ENCODE data around the gene SLC9A8. TPM values are rescaled to one million over a fixed set of nuclear protein-coding genes. Genes with fewer than 3 reads are reported as not detected.

SLC9A8 gene
- total RNA-seq, 3 donors from 2014 or later = 15.9 to 26.9 (median 16.3) TPM

DNA sequence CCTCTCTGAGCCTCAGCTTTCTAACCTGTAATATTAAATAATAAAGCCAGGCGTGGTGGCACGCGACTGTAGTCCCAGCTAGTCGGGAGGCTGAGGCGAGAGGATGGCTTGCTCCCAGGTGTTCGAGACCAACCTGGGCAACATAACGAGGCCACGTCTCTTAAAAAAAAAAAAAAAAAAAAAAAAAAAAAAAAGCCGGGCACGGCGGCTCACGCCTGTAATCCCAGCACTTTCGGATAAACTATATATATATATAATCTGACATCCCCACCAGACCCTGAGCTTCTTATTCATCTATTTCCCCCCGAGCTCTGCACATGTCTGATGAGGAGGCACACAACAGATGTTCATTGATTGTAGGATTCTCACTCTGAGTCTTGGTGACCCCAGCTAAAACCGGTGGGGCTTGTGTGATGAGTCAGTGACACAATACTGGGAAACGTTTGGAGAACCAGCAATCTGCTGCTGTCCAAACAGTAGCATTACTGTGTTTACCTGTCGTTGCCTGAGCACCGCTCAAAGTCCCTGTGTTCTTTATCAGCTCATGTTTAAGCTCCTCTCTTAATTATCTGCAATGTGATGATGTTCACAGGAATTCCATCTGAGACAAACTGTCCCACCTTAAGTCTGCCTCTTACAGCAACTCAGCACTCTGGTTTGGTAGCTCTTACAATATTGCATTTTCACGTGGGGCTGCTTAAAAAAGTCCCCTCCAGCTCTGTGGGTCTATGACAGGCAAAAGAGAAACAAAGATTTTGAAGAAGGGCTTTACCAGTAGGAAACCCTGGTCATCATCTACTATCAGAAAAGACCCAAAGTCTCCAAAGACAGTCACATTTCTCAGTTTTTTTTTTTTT, 103.7 kb downstream of the SLC9A8 start:
- intact Hi-C loops (cut with DNase I, micrococcal nuclease) = no loop called here
- no peaks in the 10 kb centered on the region for H3K36me3 ChIP-seq (ENCODE audit: low read depth)
- DNase-seq (peak in 2 of 3 donors; percentile 60 to 78), ATAC-seq (peak; percentile 83)
- TF ChIP-seq, protein P1, sequence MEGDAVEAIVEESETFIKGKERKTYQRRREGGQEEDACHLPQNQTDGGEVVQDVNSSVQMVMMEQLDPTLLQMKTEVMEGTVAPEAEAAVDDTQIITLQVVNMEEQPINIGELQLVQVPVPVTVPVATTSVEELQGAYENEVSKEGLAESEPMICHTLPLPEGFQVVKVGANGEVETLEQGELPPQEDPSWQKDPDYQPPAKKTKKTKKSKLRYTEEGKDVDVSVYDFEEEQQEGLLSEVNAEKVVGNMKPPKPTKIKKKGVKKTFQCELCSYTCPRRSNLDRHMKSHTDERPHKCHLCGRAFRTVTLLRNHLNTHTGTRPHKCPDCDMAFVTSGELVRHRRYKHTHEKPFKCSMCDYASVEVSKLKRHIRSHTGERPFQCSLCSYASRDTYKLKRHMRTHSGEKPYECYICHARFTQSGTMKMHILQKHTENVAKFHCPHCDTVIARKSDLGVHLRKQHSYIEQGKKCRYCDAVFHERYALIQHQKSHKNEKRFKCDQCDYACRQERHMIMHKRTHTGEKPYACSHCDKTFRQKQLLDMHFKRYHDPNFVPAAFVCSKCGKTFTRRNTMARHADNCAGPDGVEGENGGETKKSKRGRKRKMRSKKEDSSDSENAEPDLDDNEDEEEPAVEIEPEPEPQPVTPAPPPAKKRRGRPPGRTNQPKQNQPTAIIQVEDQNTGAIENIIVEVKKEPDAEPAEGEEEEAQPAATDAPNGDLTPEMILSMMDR (IDR thresholded peaks at IDR 0.05) = no peak
- peaks cover 29% of the 10 kb centered on the region for H3K4me1 ChIP-seq (ENCODE audit: low read depth)
- H3K4me3 ChIP-seq = peak overlapping the region; percentile 100
- H3K9me3 ChIP-seq = no peaks in the 10 kb centered on the region

DNA sequence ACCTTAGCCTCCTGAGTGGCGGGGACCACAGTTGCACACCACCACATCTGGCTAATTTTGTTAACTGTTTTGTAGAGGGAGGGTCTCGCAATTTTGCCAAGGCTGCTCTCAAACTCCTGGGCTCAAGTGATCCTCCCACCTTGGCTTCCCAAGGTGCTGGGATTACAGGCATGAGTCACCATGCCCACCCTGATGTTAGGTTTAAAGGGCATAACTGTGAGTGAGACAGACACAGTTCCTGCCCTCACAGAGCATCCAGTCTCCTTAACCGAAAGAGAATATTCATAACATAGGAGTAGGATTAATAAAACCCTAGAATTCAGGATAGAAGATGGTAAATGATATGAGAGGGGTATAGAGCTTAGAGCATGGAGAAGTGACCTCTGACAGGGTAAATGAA, 105.8 kb downstream of the SLC9A8 start:
- Histone ChIP-seq H3K4me3 (no peak overlapping the region), H3K4me1 (ENCODE audit: low read depth) (peaks cover 16% of the 10 kb centered on the region), H3K9me3 (no peaks in the 10 kb centered on the region), H3K36me3 (ENCODE audit: low read depth) (no peaks in the 10 kb centered on the region)
- ATAC-seq (no peak), DNase-seq (no peak)
- TF ChIP-seq, protein P1 (IDR thresholded peaks at IDR 0.05) = no peak
- intact Hi-C loops (cut with DNase I, micrococcal nuclease) = no loop called here

DNA sequence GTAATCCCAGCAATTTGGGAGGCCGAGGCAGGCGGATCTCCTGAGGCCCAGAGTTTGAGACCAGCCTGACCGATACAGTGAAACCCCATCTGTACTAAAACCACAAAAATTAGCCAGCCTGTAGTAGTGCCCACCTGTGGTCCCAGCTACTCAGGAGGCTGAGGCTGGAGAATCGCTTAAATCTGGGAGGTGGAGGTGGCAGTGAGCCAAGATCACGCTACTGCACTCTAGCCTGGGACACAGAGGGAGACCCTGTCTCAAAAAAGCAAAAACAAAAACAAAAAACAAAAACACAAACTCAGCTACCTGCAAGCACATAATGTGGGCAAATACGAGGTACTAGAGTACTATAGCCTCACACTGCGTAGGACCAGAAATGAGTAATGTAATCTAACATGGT, 106.4 kb downstream of the SLC9A8 start:
- DNase-seq = no peak
- Histone ChIP-seq H3K4me3 (no peak overlapping the region), H3K9me3 (no peaks in the 10 kb centered on the region), H3K4me1 (ENCODE audit: low read depth) (peaks cover 11% of the 10 kb centered on the region), H3K36me3 (ENCODE audit: low read depth) (no peaks in the 10 kb centered on the region)
- intact Hi-C loops (cut with DNase I, micrococcal nuclease) = no loop called here
- ATAC-seq = no peak
- TF ChIP-seq, protein P1 (IDR thresholded peaks at IDR 0.05) = no peak

DNA sequence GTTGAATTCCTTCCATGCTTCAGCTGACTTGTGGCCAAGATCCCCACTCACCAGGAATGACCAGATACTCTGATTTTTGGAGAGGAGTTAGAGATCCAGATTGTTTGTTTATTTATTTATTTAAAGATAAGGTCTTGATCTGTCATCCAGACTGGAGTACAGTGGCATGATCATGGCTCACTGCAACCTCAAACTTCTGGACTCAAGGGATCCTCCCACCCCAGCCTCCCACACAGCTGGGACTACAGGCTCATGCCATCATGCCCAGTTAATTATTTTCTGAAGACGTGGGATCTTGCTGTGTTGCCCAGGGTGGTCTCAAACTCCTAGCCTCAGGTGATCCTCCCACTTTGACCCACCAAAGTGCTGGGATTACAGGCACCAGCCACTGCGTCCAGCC, 106.8 kb downstream of the SLC9A8 start:
- Histone ChIP-seq H3K36me3 (ENCODE audit: low read depth) (no peaks in the 10 kb centered on the region), H3K9me3 (no peaks in the 10 kb centered on the region), H3K4me1 (ENCODE audit: low read depth) (peaks cover 6% of the 10 kb centered on the region), H3K4me3 (no peak overlapping the region)
- intact Hi-C loops (cut with DNase I, micrococcal nuclease) = no loop called here
- ATAC-seq (no peak), DNase-seq (no peak)
- TF ChIP-seq, protein P1 (IDR thresholded peaks at IDR 0.05) = no peak

DNA sequence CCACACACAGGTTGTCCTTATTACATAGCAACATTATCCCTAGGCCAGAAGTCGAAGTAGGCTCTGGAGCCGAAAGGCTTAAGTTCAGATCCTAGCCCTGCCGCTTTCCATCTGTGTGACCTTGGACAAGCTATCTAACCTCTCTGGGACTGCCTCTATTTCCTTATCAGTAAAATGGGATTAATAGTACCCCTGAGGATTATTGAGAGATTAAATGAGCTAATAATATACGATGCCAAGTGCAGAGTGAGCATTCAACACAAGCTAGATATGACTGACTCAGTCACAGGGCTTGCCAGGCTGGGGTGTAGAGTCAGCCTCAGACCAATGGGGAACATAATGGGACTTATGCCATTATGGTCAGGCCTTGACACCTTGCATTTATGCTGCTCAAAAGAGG, 111.6 kb downstream of the SLC9A8 start:
- no peak for ATAC-seq
- Histone ChIP-seq H3K9me3 (no peaks in the 10 kb centered on the region), H3K4me3 (no peak overlapping the region), H3K4me1 (ENCODE audit: low read depth) (peaks cover 12% of the 10 kb centered on the region), H3K36me3 (ENCODE audit: low read depth) (no peaks in the 10 kb centered on the region)
- DNase-seq = no peak
- TF ChIP-seq, protein P1 (IDR thresholded peaks at IDR 0.05) = no peak
- intact Hi-C loops (cut with DNase I, micrococcal nuclease) = no loop called here
